ENCODE measurements around the gene LCE5A.
"Not testable (repeated sequence)": the region's sequence is repeated elsewhere in the genome, so short reads cannot be mapped to it uniquely, and the experiment has no call there.

The LCE5A gene

DNA sequence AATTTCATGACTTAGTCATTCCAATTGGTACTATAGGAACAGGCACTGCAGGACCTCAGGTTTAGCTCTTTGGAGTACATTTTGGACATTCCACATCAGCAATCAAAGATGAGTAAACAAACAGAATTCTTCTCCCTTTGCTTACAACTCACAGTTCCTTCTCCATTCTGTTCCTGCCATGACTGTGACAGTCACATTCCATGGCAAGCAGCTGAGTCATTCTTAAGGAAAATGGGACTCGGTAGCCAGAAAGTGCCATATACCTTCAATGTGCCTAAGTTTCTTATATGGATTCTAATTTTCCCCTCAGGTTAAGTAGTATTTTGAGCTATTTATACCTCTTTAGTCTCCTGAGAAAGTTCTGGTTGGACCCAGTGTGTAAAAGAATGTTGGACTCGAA, 29.3 kb downstream of the LCE5A start:
- no peaks in the 10 kb centered on the region for H3K79me2 ChIP-seq (ENCODE audit: insufficient read depth, low read depth)
- no peak overlapping the region for H3K9ac ChIP-seq
- no peaks in the 10 kb centered on the region for H3K4me1 ChIP-seq (ENCODE audit: low read depth, poor library complexity, severe bottlenecking)
- H3K4me2 ChIP-seq = no peak overlapping the region
- no peak overlapping the region for H3K4me3 ChIP-seq (IDR thresholded peaks at IDR 0.05; ENCODE audit: insufficient read depth, low read depth, low read length)
- H3K27me3 ChIP-seq (ENCODE audit: insufficient read depth, low read depth) = no peaks in the 10 kb centered on the region
- TF ChIP-seq CTCF (conservative IDR thresholded peaks at IDR 0.05; ENCODE audit: low read depth, low read length) = no peak
- H3K27ac ChIP-seq = no peak overlapping the region
- no peaks in the 10 kb centered on the region for H4K20me1 ChIP-seq (ENCODE audit: insufficient read depth)
- no peak overlapping the region for H2AFZ ChIP-seq (ENCODE audit: low read depth)
- no peaks in the 10 kb centered on the region for H3K36me3 ChIP-seq (ENCODE audit: insufficient read depth)

GRCh38 chr1:152543820-152544219, 33.2 kb downstream of the LCE5A start:
- Histone ChIP-seq H3K36me3 (ENCODE audit: insufficient read depth) (no peaks in the 10 kb centered on the region), H3K4me2 (no peak overlapping the region), H4K20me1 (ENCODE audit: insufficient read depth) (no peaks in the 10 kb centered on the region), H3K9ac (no peak overlapping the region), H3K27me3 (ENCODE audit: insufficient read depth, low read depth) (no peaks in the 10 kb centered on the region), H3K4me1 (ENCODE audit: low read depth, poor library complexity, severe bottlenecking) (no peaks in the 10 kb centered on the region), H2AFZ (ENCODE audit: low read depth) (no peak overlapping the region), H3K4me3 (IDR thresholded peaks at IDR 0.05; ENCODE audit: insufficient read depth, low read depth, low read length) (no peak overlapping the region), H3K79me2 (ENCODE audit: insufficient read depth, low read depth) (no peaks in the 10 kb centered on the region), H3K27ac (no peak overlapping the region)
- TF ChIP-seq CTCF (conservative IDR thresholded peaks at IDR 0.05; ENCODE audit: low read depth, low read length) = no peak

DNA sequence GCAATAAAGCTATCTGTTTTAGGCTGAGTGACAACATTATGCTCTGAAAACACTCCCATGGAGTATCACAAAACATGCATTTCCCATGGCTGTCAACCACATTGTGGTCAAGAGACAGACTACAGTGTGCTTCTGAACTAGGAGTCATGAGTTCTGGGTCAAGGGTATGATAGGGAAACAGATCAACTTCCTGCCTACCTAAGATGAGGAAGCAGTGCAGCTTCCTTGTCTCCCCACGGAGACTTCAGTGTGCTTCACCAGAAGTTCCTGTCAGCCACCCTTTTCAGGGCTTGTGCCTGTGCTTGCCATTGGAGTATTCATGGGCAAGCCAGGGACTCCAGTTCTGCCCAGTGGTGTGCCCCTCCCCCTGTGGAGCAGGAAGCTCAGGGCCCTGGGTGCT, 36.1 kb downstream of the LCE5A start:
- H4K20me1 ChIP-seq (ENCODE audit: insufficient read depth) = no peaks in the 10 kb centered on the region
- H3K36me3 ChIP-seq (ENCODE audit: insufficient read depth) = no peaks in the 10 kb centered on the region
- H3K4me3 ChIP-seq (IDR thresholded peaks at IDR 0.05; ENCODE audit: insufficient read depth, low read depth, low read length) = no peak overlapping the region
- H3K9ac ChIP-seq = no peak overlapping the region
- no peaks in the 10 kb centered on the region for H3K79me2 ChIP-seq (ENCODE audit: insufficient read depth, low read depth)
- H3K27me3 ChIP-seq (ENCODE audit: insufficient read depth, low read depth) = no peaks in the 10 kb centered on the region
- no peak overlapping the region for H3K4me2 ChIP-seq
- no peak for TF ChIP-seq CTCF (conservative IDR thresholded peaks at IDR 0.05; ENCODE audit: low read depth, low read length)
- no peak overlapping the region for H2AFZ ChIP-seq (ENCODE audit: low read depth)
- no peak overlapping the region for H3K27ac ChIP-seq
- no peaks in the 10 kb centered on the region for H3K4me1 ChIP-seq (ENCODE audit: low read depth, poor library complexity, severe bottlenecking)

DNA sequence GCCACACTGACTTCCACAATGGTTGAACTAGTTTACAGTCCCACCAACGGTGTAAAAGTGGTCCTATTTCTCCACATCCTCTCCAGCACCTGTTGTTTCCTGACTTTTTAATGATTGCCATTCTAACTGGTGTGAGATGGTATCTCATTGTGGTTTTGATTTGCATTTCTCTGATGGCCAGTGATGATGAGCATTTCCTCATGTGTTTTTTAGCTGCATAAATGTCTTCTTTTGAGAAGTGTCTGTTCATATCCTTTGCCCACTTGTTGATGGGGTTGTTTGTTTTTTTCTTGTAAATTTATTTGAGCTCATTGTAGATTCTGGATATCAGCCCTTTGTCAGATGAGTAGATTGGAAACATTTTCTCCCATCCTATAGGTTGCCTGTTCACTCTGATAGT, 37.8 kb downstream of the LCE5A start:
- H3K9ac ChIP-seq; H3K4me2 ChIP-seq; H3K4me3 ChIP-seq (IDR thresholded peaks at IDR 0.05; ENCODE audit: insufficient read depth, low read depth, low read length); H3K36me3 ChIP-seq (ENCODE audit: insufficient read depth); H3K27ac ChIP-seq; H3K27me3 ChIP-seq (ENCODE audit: insufficient read depth, low read depth); H3K79me2 ChIP-seq (ENCODE audit: insufficient read depth, low read depth); H2AFZ ChIP-seq (ENCODE audit: low read depth); H3K4me1 ChIP-seq (ENCODE audit: low read depth, poor library complexity, severe bottlenecking); H4K20me1 ChIP-seq (ENCODE audit: insufficient read depth): not testable (repeated sequence)

Data from KMS-11 (cell line).